Measurements from ENCODE around the gene KRTAP4-16. TPM values are rescaled to one million over a fixed set of nuclear protein-coding genes. Genes with fewer than 3 reads are reported as not detected.
"Not testable (repeated sequence)": the region's sequence is repeated elsewhere in the genome, so short reads cannot be mapped to it uniquely, and the experiment has no call there.

Gene KRTAP4-16
- total and polyA plus RNA-seq, 7 experiments from 2014 or later = not detected

- Mint-ChIP-seq H3K27ac (peak overlapping the region in 3 of 9 donors; percentile 23 to 57 (median 51)), H3K4me1 (peaks cover 0 to 88% (median 48%) of the 10 kb centered on the region in 7 donors), H3K36me3 (peaks cover 0 to 1% (median 0%) of the 10 kb centered on the region in 5 donors), H3K4me3 (peak overlapping the region in 2 of 10 donors; percentile 25 to 42), H3K27me3 (peaks cover 0 to 6% (median 0%) of the 10 kb centered on the region in 5 donors), H3K9me3 (peaks cover 0 to 11% (median 2%) of the 10 kb centered on the region in 11 donors)
- H3K27ac ChIP-seq (ENCODE audit: low read depth, low read length) = no peak overlapping the region
- POLR2A ChIA-PET = no interaction called here
- no peaks in the 10 kb centered on the region for H3K36me3 ChIP-seq (ENCODE audit: control insufficient read depth in 2 of 3, insufficient read depth in 3 of 3, low read length in 3 of 3)
- H3K27me3 ChIP-seq (ENCODE audit: control insufficient read depth in 2 of 2, insufficient read depth in 2 of 2, low read length in 2 of 2) = peaks cover 0 to 3% of the 10 kb centered on the region in 2 donors
- intact Hi-C loops (cut with micrococcal nuclease) = no loop called here
- H3K4me3 ChIP-seq (ENCODE audit: low read length) = no peak overlapping the region
- DNase-seq (no peak), ATAC-seq (no peak)
- H3K9me3 ChIP-seq (ENCODE audit: control insufficient read depth in 2 of 3, low read length in 3 of 3) = no peaks in the 10 kb centered on the region
- CTCF ChIA-PET = no interaction called here
- peaks cover 0 to 12% of the 10 kb centered on the region in 2 donors for H3K4me1 ChIP-seq (ENCODE audit: control insufficient read depth in 2 of 2, insufficient read depth in 2 of 2, low read length in 2 of 2)
These were observed 30.0 kb upstream of the KRTAP4-16 start for GRCh38 chr17:41131979-41132378.

GRCh38 chr17:41127371-41127770 is 25.4 kb upstream of the KRTAP4-16 start:
- intact Hi-C loops (cut with micrococcal nuclease) = no loop called here
- ATAC-seq = no peak
- Mint-ChIP-seq H3K4me3 (no peak overlapping the region), H3K4me1 (peaks cover 0 to 97% (median 76%) of the 10 kb centered on the region in 7 donors), H3K27me3 (peaks cover 0 to 11% (median 0%) of the 10 kb centered on the region in 5 donors), H3K36me3 (no peaks in the 10 kb centered on the region), H3K27ac (no peak overlapping the region), H3K9me3 (peaks cover 0 to 24% (median 2%) of the 10 kb centered on the region in 11 donors)
- no peaks in the 10 kb centered on the region for H3K9me3 ChIP-seq (ENCODE audit: control insufficient read depth in 2 of 3, low read length in 3 of 3)
- no peaks in the 10 kb centered on the region for H3K36me3 ChIP-seq (ENCODE audit: control insufficient read depth in 2 of 3, insufficient read depth in 3 of 3, low read length in 3 of 3)
- no peak overlapping the region for H3K27ac ChIP-seq (ENCODE audit: low read depth, low read length)
- POLR2A ChIA-PET = no interaction called here
- H3K27me3 ChIP-seq (ENCODE audit: control insufficient read depth in 2 of 2, insufficient read depth in 2 of 2, low read length in 2 of 2) = no peaks in the 10 kb centered on the region
- CTCF ChIA-PET = interaction anchor here (1.6 kb wide), 1 partner anchor 181 kb away, joined by 3 read pairs; the partner anchor contains the start of gene KRTAP16-1
- DNase-seq = no peak
- H3K4me3 ChIP-seq (ENCODE audit: low read length) = no peak overlapping the region
- peaks cover 21 to 42% of the 10 kb centered on the region in 2 donors for H3K4me1 ChIP-seq (ENCODE audit: control insufficient read depth in 2 of 2, insufficient read depth in 2 of 2, low read length in 2 of 2)

GRCh38 chr17:41126412-41126811 is 24.4 kb upstream of the KRTAP4-16 start:
- H3K4me1 Mint-ChIP-seq = peaks cover 0 to 95% (median 73%) of the 10 kb centered on the region in 7 donors
- ChIA-PET POLR2A (interaction anchor here (0.6 to 0.7 kb wide), 2 partner anchors 20 to 440 kb away, joined by 4 to 5 read pairs; no protein-coding TSS in a partner anchor), CTCF (interaction anchor here (0.6 to 1.6 kb wide), 2 partner anchors 182 to 534 kb away, joined by 3 read pairs; partner anchors contain the start of gene KRTAP16-1)
- intact Hi-C loops (cut with micrococcal nuclease) = no loop called here
- Histone ChIP-seq H3K4me3 (ENCODE audit: low read length) (no peak overlapping the region), H3K27ac (ENCODE audit: low read depth, low read length) (no peak overlapping the region), H3K4me1 (ENCODE audit: control insufficient read depth in 2 of 2, insufficient read depth in 2 of 2, low read length in 2 of 2) (peaks cover 21 to 42% of the 10 kb centered on the region in 2 donors), H3K36me3 (ENCODE audit: control insufficient read depth in 2 of 3, insufficient read depth in 3 of 3, low read length in 3 of 3) (no peaks in the 10 kb centered on the region), H3K9me3 (ENCODE audit: control insufficient read depth in 2 of 3, low read length in 3 of 3) (no peaks in the 10 kb centered on the region), H3K27me3 (ENCODE audit: control insufficient read depth in 2 of 2, insufficient read depth in 2 of 2, low read length in 2 of 2) (no peaks in the 10 kb centered on the region)
- no peaks in the 10 kb centered on the region for H3K36me3 Mint-ChIP-seq
- peaks cover 0 to 24% (median 3%) of the 10 kb centered on the region in 11 donors for H3K9me3 Mint-ChIP-seq
- no peak for DNase-seq
- H3K4me3 Mint-ChIP-seq = peak overlapping the region in 6 of 10 donors; percentile 30 to 88 (median 50)
- ATAC-seq = no peak
- H3K27me3 Mint-ChIP-seq = peaks cover 0 to 12% (median 0%) of the 10 kb centered on the region in 5 donors
- H3K27ac Mint-ChIP-seq = peak overlapping the region in 1 of 9 donors; percentile 63

GRCh38 chr17:41125064-41125463 is 23.1 kb upstream of the KRTAP4-16 start:
- Mint-ChIP-seq H3K27me3 (peaks cover 0 to 12% (median 0%) of the 10 kb centered on the region in 5 donors), H3K36me3 (peaks cover 0 to 4% (median 0%) of the 10 kb centered on the region in 5 donors), H3K27ac (peak overlapping the region in 4 of 9 donors; percentile 53 to 84 (median 73)), H3K9me3 (peaks cover 0 to 24% (median 3%) of the 10 kb centered on the region in 11 donors), H3K4me3 (peak overlapping the region in 6 of 10 donors; percentile 33 to 88 (median 66)), H3K4me1 (peaks cover 4 to 94% (median 78%) of the 10 kb centered on the region in 7 donors)
- H3K4me3 ChIP-seq (ENCODE audit: low read length) = no peak overlapping the region
- DNase-seq = no peak
- no peak overlapping the region for H3K27ac ChIP-seq (ENCODE audit: low read depth, low read length)
- ATAC-seq = no peak
- CTCF ChIA-PET = no interaction called here
- no peaks in the 10 kb centered on the region for H3K36me3 ChIP-seq (ENCODE audit: control insufficient read depth in 2 of 3, insufficient read depth in 3 of 3, low read length in 3 of 3)
- H3K27me3 ChIP-seq (ENCODE audit: control insufficient read depth in 2 of 2, insufficient read depth in 2 of 2, low read length in 2 of 2) = no peaks in the 10 kb centered on the region
- intact Hi-C loops (cut with micrococcal nuclease) = no loop called here
- H3K9me3 ChIP-seq (ENCODE audit: control insufficient read depth in 2 of 3, low read length in 3 of 3) = no peaks in the 10 kb centered on the region
- peaks cover 25 to 40% of the 10 kb centered on the region in 2 donors for H3K4me1 ChIP-seq (ENCODE audit: control insufficient read depth in 2 of 2, insufficient read depth in 2 of 2, low read length in 2 of 2)
- POLR2A ChIA-PET = interaction anchor here (0.9 to 1.9 kb wide), 3 partner anchors 9 to 184 kb away, joined by 3 to 8 read pairs (median 4); partner anchors contain the start of gene KRTAP16-1

GRCh38 chr17:41123991-41124371 is 22.0 kb upstream of the KRTAP4-16 start, which contains the start of gene KRTAP4-12:
Gene KRTAP4-12 (minus strand): TSS chr17:41124182. CDS start chr17:41124122, 60 bp downstream.
- ATAC-seq; H3K36me3 ChIP-seq (ENCODE audit: control insufficient read depth in 2 of 3, insufficient read depth in 3 of 3, low read length in 3 of 3); H3K9me3 ChIP-seq (ENCODE audit: control insufficient read depth in 2 of 3, low read length in 3 of 3); H3K4me3 ChIP-seq (ENCODE audit: low read length); CTCF ChIA-PET; H3K36me3 Mint-ChIP-seq; DNase-seq; H3K27ac ChIP-seq (ENCODE audit: low read depth, low read length); H3K27me3 ChIP-seq (ENCODE audit: control insufficient read depth in 2 of 2, insufficient read depth in 2 of 2, low read length in 2 of 2): not testable (repeated sequence)
- peaks cover 26 to 43% of the 10 kb centered on the region in 2 donors for H3K4me1 ChIP-seq (ENCODE audit: control insufficient read depth in 2 of 2, insufficient read depth in 2 of 2, low read length in 2 of 2)
- Mint-ChIP-seq H3K4me1 (peaks cover 4 to 89% (median 72%) of the 10 kb centered on the region in 7 donors), H3K27me3 (peaks cover 0 to 11% (median 0%) of the 10 kb centered on the region in 5 donors), H3K9me3 (peaks cover 0 to 24% (median 2%) of the 10 kb centered on the region in 11 donors), H3K27ac (peak within 1 kb of the TSS in 7 of 9 donors; percentile 59 to 93 (median 85)), H3K4me3 (peak within 1 kb of the TSS in 8 of 10 donors; percentile 73 to 97 (median 87))
- intact Hi-C loops (cut with micrococcal nuclease) = loop anchor here in 1 of 2 donors (5.0 kb wide), 1 partner anchor 543 kb away; no protein-coding TSS in a partner anchor
- POLR2A ChIA-PET = interaction anchor here (0.9 to 1.9 kb wide), 3 partner anchors 15 to 198 kb away, joined by 3 to 8 read pairs (median 4); partner anchors contain the start of gene KRTAP16-1

GRCh38 chr17:41123292-41123990 is 21.4 kb upstream of the KRTAP4-16 start:
- POLR2A ChIA-PET = interaction anchor here (1.1 to 1.9 kb wide), 2 partner anchors 185 to 198 kb away, joined by 3 to 8 read pairs; partner anchors contain the start of gene KRTAP16-1
- Mint-ChIP-seq H3K4me1 (peaks cover 4 to 87% (median 71%) of the 10 kb centered on the region in 7 donors), H3K9me3 (peaks cover 0 to 19% (median 1%) of the 10 kb centered on the region in 11 donors), H3K27ac (peak overlapping the region in 7 of 9 donors; percentile 59 to 93 (median 85)), H3K4me3 (peak overlapping the region in 8 of 10 donors; percentile 73 to 97 (median 87))
- DNase-seq (peak in 5 of 9 donors; percentile 5 to 32 (median 20)), ATAC-seq (peak; percentile 41)
- H3K36me3 ChIP-seq (ENCODE audit: control insufficient read depth in 2 of 3, insufficient read depth in 3 of 3, low read length in 3 of 3); H3K27ac ChIP-seq (ENCODE audit: low read depth, low read length); H3K27me3 ChIP-seq (ENCODE audit: control insufficient read depth in 2 of 2, insufficient read depth in 2 of 2, low read length in 2 of 2); CTCF ChIA-PET; H3K4me3 ChIP-seq (ENCODE audit: low read length); H3K36me3 Mint-ChIP-seq; H3K9me3 ChIP-seq (ENCODE audit: control insufficient read depth in 2 of 3, low read length in 3 of 3); H3K27me3 Mint-ChIP-seq: not testable (repeated sequence)
- intact Hi-C loops (cut with micrococcal nuclease) = loop anchor here in 1 of 2 donors (5.0 kb wide), 1 partner anchor 544 kb away; no protein-coding TSS in a partner anchor
- peaks cover 26 to 43% of the 10 kb centered on the region in 2 donors for H3K4me1 ChIP-seq (ENCODE audit: control insufficient read depth in 2 of 2, insufficient read depth in 2 of 2, low read length in 2 of 2)

All from naive thymus-derived CD4-positive, alpha-beta T cell (primary cell).